ENCODE data around the gene ZP4.

DNA sequence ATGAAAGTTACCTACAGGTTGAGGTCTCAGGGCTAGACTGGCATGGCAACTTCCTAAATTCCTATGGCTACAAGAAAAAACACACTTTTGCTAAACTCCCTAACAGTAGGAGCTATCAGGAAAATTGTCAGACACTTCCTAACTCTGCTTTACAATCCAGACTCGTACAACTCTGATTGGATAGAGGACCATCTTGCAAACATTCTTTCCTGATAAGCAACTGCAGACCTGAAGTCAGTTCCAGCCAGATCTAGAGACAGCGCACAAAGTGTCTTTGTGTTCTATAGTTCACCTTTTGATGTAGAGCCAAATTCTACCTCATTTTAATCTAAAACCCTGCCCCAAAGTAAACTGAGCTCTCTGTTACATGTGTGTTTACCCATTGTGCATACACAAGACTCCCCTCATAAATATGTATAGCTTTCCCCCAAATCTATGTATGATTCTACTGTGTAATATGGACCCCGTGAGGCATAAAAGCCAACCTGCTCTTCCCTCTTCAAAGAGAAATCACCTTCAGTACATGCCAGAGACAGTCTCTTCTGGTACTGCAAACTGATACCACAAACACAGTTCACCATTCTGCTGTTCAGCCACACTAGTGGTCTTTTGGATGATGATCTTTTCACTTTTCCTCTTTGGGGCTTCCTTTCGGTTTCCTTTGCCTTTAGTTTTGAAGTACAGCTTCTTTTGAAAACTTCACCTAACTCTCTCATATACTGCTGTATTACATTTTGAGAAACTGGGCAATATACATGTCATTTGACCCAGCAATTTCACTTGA, 21.7 kb downstream of the ZP4 start:
- TF ChIP-seq, protein P1, sequence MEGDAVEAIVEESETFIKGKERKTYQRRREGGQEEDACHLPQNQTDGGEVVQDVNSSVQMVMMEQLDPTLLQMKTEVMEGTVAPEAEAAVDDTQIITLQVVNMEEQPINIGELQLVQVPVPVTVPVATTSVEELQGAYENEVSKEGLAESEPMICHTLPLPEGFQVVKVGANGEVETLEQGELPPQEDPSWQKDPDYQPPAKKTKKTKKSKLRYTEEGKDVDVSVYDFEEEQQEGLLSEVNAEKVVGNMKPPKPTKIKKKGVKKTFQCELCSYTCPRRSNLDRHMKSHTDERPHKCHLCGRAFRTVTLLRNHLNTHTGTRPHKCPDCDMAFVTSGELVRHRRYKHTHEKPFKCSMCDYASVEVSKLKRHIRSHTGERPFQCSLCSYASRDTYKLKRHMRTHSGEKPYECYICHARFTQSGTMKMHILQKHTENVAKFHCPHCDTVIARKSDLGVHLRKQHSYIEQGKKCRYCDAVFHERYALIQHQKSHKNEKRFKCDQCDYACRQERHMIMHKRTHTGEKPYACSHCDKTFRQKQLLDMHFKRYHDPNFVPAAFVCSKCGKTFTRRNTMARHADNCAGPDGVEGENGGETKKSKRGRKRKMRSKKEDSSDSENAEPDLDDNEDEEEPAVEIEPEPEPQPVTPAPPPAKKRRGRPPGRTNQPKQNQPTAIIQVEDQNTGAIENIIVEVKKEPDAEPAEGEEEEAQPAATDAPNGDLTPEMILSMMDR (IDR thresholded peaks at IDR 0.05), result no peak
- TF ChIP-seq POLR2A (IDR thresholded peaks at IDR 0.05), result no peak

Data from Peyer's patch (tissue), 4 donors.